Measurements from ENCODE around the gene NAT14.
"Not testable (repeated sequence)": the region's sequence is repeated elsewhere in the genome, so short reads cannot be mapped to it uniquely, and the experiment has no call there.

The NAT14 gene

GRCh38 chr19:55529636-55530234 lies 44.7 kb downstream of the NAT14 start:
- H3K27ac ChIP-seq, result no peak overlapping the region
- TF ChIP-seq ZFX (IDR thresholded peaks at IDR 0.05; ENCODE audit: borderline replicate concordance) (no peak), CTCF (IDR thresholded peaks at IDR 0.05) (no peak)

- H3K27ac ChIP-seq, result no peak overlapping the region
- TF ChIP-seq CTCF (IDR thresholded peaks at IDR 0.05), result no peak
- no peak for TF ChIP-seq ZFX (IDR thresholded peaks at IDR 0.05; ENCODE audit: borderline replicate concordance)
Measured at GRCh38 chr19:55530996-55531395, 46.0 kb downstream of the NAT14 start.

- H3K27ac ChIP-seq, result not testable (repeated sequence)
Measured at GRCh38 chr19:55534280-55534679, 49.3 kb downstream of the NAT14 start.

- TF ChIP-seq CTCF (IDR thresholded peaks at IDR 0.05) (no peak), ZFX (IDR thresholded peaks at IDR 0.05; ENCODE audit: borderline replicate concordance) (no peak)
- no peak overlapping the region for H3K27ac ChIP-seq
Measured at GRCh38 chr19:55535173-55535964, 50.4 kb downstream of the NAT14 start.

- TF ChIP-seq ZFX (IDR thresholded peaks at IDR 0.05; ENCODE audit: borderline replicate concordance) (no peak), CTCF (IDR thresholded peaks at IDR 0.05) (no peak)
- H3K27ac ChIP-seq, result no peak overlapping the region
Measured at GRCh38 chr19:55535965-55536350, 51.0 kb downstream of the NAT14 start.

GRCh38 chr19:55536366-55536765 lies 51.4 kb downstream of the NAT14 start:
- TF ChIP-seq CTCF (IDR thresholded peaks at IDR 0.05) (no peak), ZFX (IDR thresholded peaks at IDR 0.05; ENCODE audit: borderline replicate concordance) (no peak)
- no peak overlapping the region for H3K27ac ChIP-seq

Measured in 22Rv1 (cell line).